Germinal center (tissue), 1 donor: ENCODE measurements around the gene RARB.

ENCODE experiments used
- DNase-seq: peaks from one replicate; pipeline ENCODE4 v3.0.0; 2012; ENCODE audit warnings: mixed read lengths, low spot score

RARB gene

GRCh38 chr3:25580534-25580933 is 152.5 kb downstream of the RARB start:
- no peak for DNase-seq

GRCh38 chr3:25581335-25581734 is 153.3 kb downstream of the RARB start:
- no peak for DNase-seq

GRCh38 chr3:25581823-25582222 is 153.8 kb downstream of the RARB start:
- no peak for DNase-seq

GRCh38 chr3:25582242-25582641 is 154.2 kb downstream of the RARB start:
- no peak for DNase-seq

- no peak for DNase-seq
Observed at GRCh38 chr3:25583343-25583742, 155.3 kb downstream of the RARB start.

- no peak for DNase-seq
Observed at GRCh38 chr3:25584011-25584789, 156.1 kb downstream of the RARB start.

GRCh38 chr3:25585361-25586166 is 157.5 kb downstream of the RARB start:
- DNase-seq: no peak

- no peak for DNase-seq
Observed at GRCh38 chr3:25586167-25586505, 158.1 kb downstream of the RARB start.

GRCh38 chr3:25586553-25586952 is 158.5 kb downstream of the RARB start:
- DNase-seq: no peak

- no peak for DNase-seq
Observed at GRCh38 chr3:25587094-25587493, 159.0 kb downstream of the RARB start.

- no peak for DNase-seq
Observed at GRCh38 chr3:25587526-25587925, 159.5 kb downstream of the RARB start.

- DNase-seq: no peak
Observed at GRCh38 chr3:25587975-25588374, 159.9 kb downstream of the RARB start.

GRCh38 chr3:25588441-25589103 is 160.5 kb downstream of the RARB start:
- no peak for DNase-seq

- no peak for DNase-seq
Observed at GRCh38 chr3:25589104-25589782, 161.2 kb downstream of the RARB start.

- no peak for DNase-seq
Observed at GRCh38 chr3:25589783-25590258, 161.8 kb downstream of the RARB start.

GRCh38 chr3:25592510-25592968 is 164.5 kb downstream of the RARB start:
- no peak for DNase-seq

- no peak for DNase-seq
Observed at GRCh38 chr3:25593001-25593400, 164.9 kb downstream of the RARB start.

GRCh38 chr3:25594007-25594502 is 166.0 kb downstream of the RARB start:
- DNase-seq: peak; percentile 24

- no peak for DNase-seq
Observed at GRCh38 chr3:25597535-25598101, 169.6 kb downstream of the RARB start.

GRCh38 chr3:25603703-25604102 is 175.6 kb downstream of the RARB start:
- DNase-seq: no peak

- no peak for DNase-seq
Observed at GRCh38 chr3:25604107-25604805, 176.2 kb downstream of the RARB start.
